HEK293 (cell line): ENCODE data around the gene RASL10A.
A peak's percentile ranks its signal among the peaks of the same experiment; 100 is the strongest.

Experiments
- CTCF ChIA-PET: fragments of 350-600 bp; formaldehyde crosslinking; extraction: SDS; loops from one replicate; lab custom pipeline; 2021; ENCODE audit warnings: antibody characterized with exemption; lab: Yijun Ruan, JAX
- POLR2A ChIA-PET: fragments of 300-600 bp; formaldehyde crosslinking; extraction: SDS; loops from one replicate; lab custom pipeline; 2020; ENCODE audit warnings: antibody characterized with exemption, inconsistent platforms; lab: Yijun Ruan, JAX
- H3K27ac ChIP-seq: fragments of 200-500 bp; sonication (Bioruptor generic); 2 replicates; pipeline ENCODE4 v1.5.1; 2014; ENCODE audit warnings: low read depth, low read length, control low read depth, inconsistent platforms; ENCODE audit errors: extremely low read depth
- H3K36me3 ChIP-seq, 2 experiments: fragments of 200-500 bp in 1 of 2; sonication (Bioruptor generic) in 1 of 2; 1 replicate in 1 of 2; 2 replicates in 1 of 2; pipeline ENCODE4 v1.5.1; 2014 to 2017; ENCODE audit warnings: inconsistent platforms in 2 of 2, low read length in 2 of 2; ENCODE audit not compliant: control insufficient read depth in 2 of 2, insufficient read depth in 1 of 2
- H3K4me1 ChIP-seq: fragments of 200-500 bp; sonication (Bioruptor generic); 2 replicates; pipeline ENCODE4 v1.5.1; 2014; ENCODE audit warnings: mild to moderate bottlenecking, low read length, inconsistent platforms; ENCODE audit not compliant: control insufficient read depth, insufficient read depth
- H3K4me3 ChIP-seq: 2 replicates; pipeline ENCODE4 v1.5.1; 2011; ENCODE audit warnings: low read depth, mild to moderate bottlenecking, control low read depth, low read length, moderate library complexity
- H3K9me3 ChIP-seq: fragments of 200-500 bp; sonication (Bioruptor generic); 2 replicates; pipeline ENCODE4 v1.5.1; 2014; ENCODE audit warnings: low read depth, low read length, inconsistent platforms; ENCODE audit not compliant: control insufficient read depth, insufficient read depth
- GLIS1 ChIP-seq: fragments of 450-650 bp; formaldehyde crosslinking; IDR thresholded peaks from 2 replicates; pipeline ENCODE4 v1.5.1; 2016; ENCODE audit warnings: missing biosample characterization, missing genetic modification characterization
- KLF8 ChIP-seq: fragments of 450-650 bp; formaldehyde crosslinking; IDR thresholded peaks from 2 replicates; pipeline ENCODE4 v1.5.1; 2016; ENCODE audit warnings: missing biosample characterization, missing genetic modification characterization
- MZF1 ChIP-seq: fragments of 450-650 bp; formaldehyde crosslinking; IDR thresholded peaks from 2 replicates; pipeline ENCODE4 v1.5.1; 2017; ENCODE audit warnings: missing biosample characterization, missing genetic modification characterization, borderline replicate concordance
- PBX3 ChIP-seq: sonication (generic); formaldehyde crosslinking; IDR thresholded peaks from 2 replicates; pipeline ENCODE4 v1.8.1; 2022; ENCODE audit warnings: mild to moderate bottlenecking, moderate library complexity, missing genetic modification reagents
- ZBTB48 ChIP-seq: fragments of 450-650 bp; formaldehyde crosslinking; IDR thresholded peaks from 2 replicates; pipeline ENCODE4 v1.5.1; 2016; ENCODE audit warnings: missing biosample characterization, missing genetic modification characterization
- ZBTB6 ChIP-seq: fragments of 450-650 bp; formaldehyde crosslinking; IDR thresholded peaks from 2 replicates; pipeline ENCODE4 v1.5.1; 2017; ENCODE audit warnings: missing biosample characterization, missing genetic modification characterization
- ZIC2 ChIP-seq: fragments of 450-650 bp; formaldehyde crosslinking; IDR thresholded peaks from 2 replicates; pipeline ENCODE4 v1.5.1; 2016; ENCODE audit warnings: missing biosample characterization, missing genetic modification characterization
- ZNF10 ChIP-seq: fragments of 450-650 bp; formaldehyde crosslinking; IDR thresholded peaks from 2 replicates; pipeline ENCODE4 v1.5.1; 2017; ENCODE audit warnings: missing biosample characterization, missing genetic modification characterization
- ZNF133 ChIP-seq: fragments of 450-650 bp; formaldehyde crosslinking; IDR thresholded peaks from 2 replicates; pipeline ENCODE4 v1.5.1; 2016; ENCODE audit warnings: missing biosample characterization, missing genetic modification characterization
- ZNF311 ChIP-seq: fragments of 450-650 bp; formaldehyde crosslinking; IDR thresholded peaks from 2 replicates; pipeline ENCODE4 v1.5.1; 2017; ENCODE audit warnings: missing biosample characterization, missing genetic modification characterization, borderline replicate concordance
- ZNF366 ChIP-seq: fragments of 450-650 bp; formaldehyde crosslinking; conservative IDR thresholded peaks from 2 replicates; pipeline ENCODE4 v1.5.1; 2016; ENCODE audit warnings: missing biosample characterization, missing genetic modification characterization
- ZNF394 ChIP-seq: fragments of 450-650 bp; formaldehyde crosslinking; IDR thresholded peaks from 2 replicates; pipeline ENCODE4 v1.5.1; 2016; ENCODE audit warnings: missing biosample characterization, missing genetic modification characterization, mild to moderate bottlenecking, moderate library complexity, borderline replicate concordance
- ZNF398 ChIP-seq: fragments of 450-650 bp; formaldehyde crosslinking; IDR thresholded peaks from 2 replicates; pipeline ENCODE4 v1.5.1; 2017; ENCODE audit warnings: missing biosample characterization, missing genetic modification characterization
- ZNF449 ChIP-seq: fragments of 450-650 bp; formaldehyde crosslinking; IDR thresholded peaks from 2 replicates; pipeline ENCODE4 v1.5.1; 2017; ENCODE audit warnings: missing biosample characterization, mild to moderate bottlenecking, missing genetic modification characterization, moderate library complexity
- ZNF521 ChIP-seq: fragments of 450-650 bp; formaldehyde crosslinking; IDR thresholded peaks from 2 replicates; pipeline ENCODE4 v1.5.1; 2017; ENCODE audit warnings: missing biosample characterization, mild to moderate bottlenecking, missing genetic modification characterization
- ZNF529 ChIP-seq: fragments of 450-650 bp; formaldehyde crosslinking; IDR thresholded peaks from 2 replicates; pipeline ENCODE4 v1.5.1; 2017; ENCODE audit warnings: missing genetic modification characterization, missing biosample characterization; ENCODE audit not compliant: insufficient replicate concordance
- ZNF843 ChIP-seq: fragments of 450-650 bp; formaldehyde crosslinking; IDR thresholded peaks from 2 replicates; pipeline ENCODE4 v1.5.1; 2016; ENCODE audit warnings: missing biosample characterization, missing genetic modification characterization

The RASL10A gene

GRCh38 chr22:29290061-29290460 lies 25.4 kb downstream of the RASL10A start:
- POLR2A ChIA-PET: no interaction called here

GRCh38 chr22:29288837-29289236 lies 26.7 kb downstream of the RASL10A start:
- CTCF ChIA-PET: interaction anchor here (0.5 to 2.8 kb wide), 2 partner anchors 12 to 24 kb away, joined by 3 to 6 read pairs; no protein-coding TSS in a partner anchor
- POLR2A ChIA-PET: interaction anchor here (1.8 kb wide), 1 partner anchor 9 kb away, joined by 4 read pairs; no protein-coding TSS in a partner anchor
- H3K27ac ChIP-seq: peak overlapping the region; percentile 45; the same call in 1 of the 2 replicates
- no peaks in the 10 kb centered on the region for H3K4me1 ChIP-seq
- no peaks in the 10 kb centered on the region for H3K9me3 ChIP-seq
- peaks cover 100% of the 10 kb centered on the region in 2 experiments for H3K36me3 ChIP-seq
- TF ChIP-seq ZNF394 (tag by site-specific recombination): no peak
- TF ChIP-seq ZNF843 (tag by site-specific recombination): no peak
- no peak for TF ChIP-seq GLIS1 (tag by site-specific recombination)
- no peak for TF ChIP-seq ZBTB6 (tag by site-specific recombination)
- H3K4me3 ChIP-seq: no peak overlapping the region

More at GRCh38 chr22:29290061-29290460, 25.4 kb downstream of the RASL10A start:
- Histone ChIP-seq H3K36me3 (peaks cover 99 to 100% of the 10 kb centered on the region in 2 experiments), H3K4me3 (no peak overlapping the region), H3K4me1 (no peaks in the 10 kb centered on the region), H3K27ac (no peak overlapping the region), H3K9me3 (no peaks in the 10 kb centered on the region)
- CTCF ChIA-PET: no interaction called here
- TF ChIP-seq ZNF529 (tag by site-specific recombination): no peak
- TF ChIP-seq ZBTB48 (tag by site-specific recombination): no peak
- no peak for TF ChIP-seq ZNF366 (tag by site-specific recombination)
- no peak for TF ChIP-seq ZNF133 (tag by site-specific recombination)
- TF ChIP-seq MZF1 (tag by site-specific recombination): no peak
- TF ChIP-seq ZNF398 (tag by site-specific recombination): no peak
- no peak for TF ChIP-seq ZNF311 (tag by site-specific recombination)
- TF ChIP-seq ZNF394 (tag by site-specific recombination): no peak
- no peak for TF ChIP-seq ZIC2 (tag by site-specific recombination)
- TF ChIP-seq KLF8 (tag by site-specific recombination): no peak
- TF ChIP-seq PBX3 (CRISPR knock-in tag): no peak
- no peak for TF ChIP-seq ZNF10 (tag by site-specific recombination)
- no peak for TF ChIP-seq ZNF449
- TF ChIP-seq ZNF521 (tag by site-specific recombination): no peak
